ENCODE data around the gene COPS4. TPM values are rescaled to one million over a fixed set of nuclear protein-coding genes. Genes with fewer than 3 reads are reported as not detected.

COPS4 gene
- total and polyA plus RNA-seq, 2 of the 8 experiments (the other 6 are each of a cell fraction or from before 2014, with no cell fraction given): 14.9 to 28.3 TPM

DNA sequence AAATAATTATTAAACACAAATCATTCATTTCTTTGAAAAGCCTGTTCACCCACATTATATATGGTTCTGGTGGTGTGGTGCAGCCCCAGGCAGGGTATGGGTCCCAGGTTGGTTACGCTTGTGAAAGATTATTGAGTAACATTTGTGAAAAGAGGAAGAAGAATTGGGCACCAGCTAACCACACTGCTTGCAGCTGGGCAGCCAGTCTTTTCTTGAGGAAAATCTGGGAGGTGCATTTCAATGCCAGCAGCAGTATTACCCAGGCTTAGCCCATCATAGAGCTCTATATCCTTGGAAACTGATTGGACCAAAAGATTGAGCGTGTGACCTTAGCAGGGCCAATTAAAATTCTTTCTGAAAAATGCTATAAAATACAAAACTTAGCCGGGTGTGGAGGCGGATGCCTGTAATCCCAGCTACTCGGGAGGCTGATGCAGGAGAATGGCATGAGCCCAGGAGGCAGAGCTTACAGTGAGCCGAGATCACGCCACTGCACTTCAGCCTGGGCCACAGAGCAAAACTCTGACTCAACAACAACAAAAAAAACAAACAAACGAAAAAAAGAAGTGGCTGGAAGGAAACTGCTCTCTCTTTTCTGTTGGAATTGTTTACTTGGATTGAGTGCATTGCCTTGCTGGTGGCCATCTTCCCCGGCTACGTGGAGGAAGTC, 89.3 kb downstream of the COPS4 start (continued):
- no peak for TF ChIP-seq USF2 (IDR thresholded peaks at IDR 0.05; ENCODE audit: low read length)

Small RNAs within 50 kb of the gene (small RNA-seq; reads per million reads assigned to genes)
- gene RNU6-615P (ENCODE audit: insufficient read depth): not detected

Other genes with a start within 250 kb of the COPS4 start
- gene SCD5, start 236.4 kb upstream of the COPS4 start, total RNA-seq (2021; fragmentation: NEBNext Ultra II Directional; extraction: Animal tissue kit (Norgen Biotek cat#: 25700)): 0.88 and 1.2 TPM in 2 replicates
- 0.92 and 1.1 TPM in 2 replicates for gene SCD5, start 236.4 kb upstream of the COPS4 start, polyA plus RNA-seq (2011; rRNA removed)
- gene SEC31A, start 144.0 kb upstream of the COPS4 start, total RNA-seq (2021; fragmentation: NEBNext Ultra II Directional; extraction: Animal tissue kit (Norgen Biotek cat#: 25700)): 122 and 125 TPM in 2 replicates
- 72.8 and 112 TPM in 2 replicates for gene SEC31A, start 144.0 kb upstream of the COPS4 start, polyA plus RNA-seq (2011; rRNA removed)
- 13.2 and 17.0 TPM in 2 replicates for gene THAP9, start 134.4 kb upstream of the COPS4 start, total RNA-seq (2021; fragmentation: NEBNext Ultra II Directional; extraction: Animal tissue kit (Norgen Biotek cat#: 25700))
- gene THAP9, start 134.4 kb upstream of the COPS4 start, polyA plus RNA-seq (2011; rRNA removed): 4.0 and 6.1 TPM in 2 replicates
- 11.1 and 12.9 TPM in 2 replicates for gene LIN54, start 24.4 kb upstream of the COPS4 start, total RNA-seq (2021; fragmentation: NEBNext Ultra II Directional; extraction: Animal tissue kit (Norgen Biotek cat#: 25700))
- gene LIN54, start 24.4 kb upstream of the COPS4 start, polyA plus RNA-seq (2011; rRNA removed): 3.6 and 5.7 TPM in 2 replicates
- gene PLAC8, start 79.5 kb downstream of the COPS4 start, total RNA-seq (2021; fragmentation: NEBNext Ultra II Directional; extraction: Animal tissue kit (Norgen Biotek cat#: 25700)): 0.80 and 1.1 TPM in 2 replicates
- gene PLAC8, start 79.5 kb downstream of the COPS4 start, polyA plus RNA-seq (2011; rRNA removed): 0.98 and 1.7 TPM in 2 replicates
- gene COQ2, start 249.6 kb downstream of the COPS4 start, total RNA-seq (2021; fragmentation: NEBNext Ultra II Directional; extraction: Animal tissue kit (Norgen Biotek cat#: 25700)): 19.8 and 21.5 TPM in 2 replicates
- 15.5 and 22.9 TPM in 2 replicates for gene COQ2, start 249.6 kb downstream of the COPS4 start, polyA plus RNA-seq (2011; rRNA removed)